H1 (cell line): ENCODE results near the gene ASXL2. TPM values are rescaled to one million over a fixed set of nuclear protein-coding genes. Genes with fewer than 3 reads are reported as not detected.

Source experiments
- CTCF ChIA-PET: fragments of 300-600 bp; sonication (Branson Sonifier 250); formaldehyde crosslinking; loops from one replicate; lab custom pipeline; 2021; ENCODE audit not compliant: partially characterized antibody; lab: Charles Lee
- POLR2A ChIA-PET: fragments of 300-600 bp; sonication (Branson Sonifier 250); formaldehyde crosslinking; loops from one replicate; lab custom pipeline; 2021; ENCODE audit warnings: inconsistent platforms; ENCODE audit not compliant: partially characterized antibody; lab: Charles Lee
- DNase-seq, 2 experiments: peaks; one replicate each; pipeline versions ENCODE4 v3.0.0 to v3.0.0-alpha.2; 2010 to 2022; ENCODE audit warnings: low spot score in 2 of 2, low read depth in 1 of 2, mixed read lengths in 1 of 2
- FAIRE-seq: peaks from 2 replicates; lab custom pipeline; 2011; peaks lifted over from hg19 to GRCh38; lab: Jason Lieb, UNC
- H2AFZ ChIP-seq: 2 replicates; pipeline ENCODE4 v1.8.1; 2012; ENCODE audit warnings: low read length, inconsistent platforms
- H2AK5ac ChIP-seq: 2 replicates; pipeline ENCODE4 v1.6.1; 2013; ENCODE audit warnings: low read depth, low read length
- H2BK120ac ChIP-seq: replicated peaks from 2 replicates; pipeline ENCODE3; 2013; ENCODE audit warnings: low read depth, low read length, inconsistent platforms
- H2BK12ac ChIP-seq: 2 replicates; pipeline ENCODE4 v1.6.1; 2013; ENCODE audit warnings: low read depth, low read length
- H2BK15ac ChIP-seq: 2 replicates; pipeline ENCODE4 v1.6.1; 2013; ENCODE audit warnings: low read length
- H2BK20ac ChIP-seq: 2 replicates; pipeline ENCODE4 v1.6.1; 2013; ENCODE audit warnings: low read length
- H2BK5ac ChIP-seq: 2 replicates; pipeline ENCODE4 v1.6.1; 2013; ENCODE audit warnings: low read depth, low read length
- H3K14ac ChIP-seq: 2 replicates; pipeline ENCODE4 v1.6.1; 2013; ENCODE audit warnings: inconsistent platforms; ENCODE audit not compliant: insufficient read length
- H3K18ac ChIP-seq: 2 replicates; pipeline ENCODE4 v1.6.1; 2013; ENCODE audit warnings: low read length; ENCODE audit errors: extremely low read depth
- H3K23ac ChIP-seq: 2 replicates; pipeline ENCODE4 v1.6.1; 2013; ENCODE audit warnings: inconsistent platforms; ENCODE audit not compliant: insufficient read length
- H3K23me2 ChIP-seq: 2 replicates; pipeline ENCODE4 v1.6.1; 2013; ENCODE audit warnings: low read depth, low read length
- H3K27ac ChIP-seq: 2 replicates; pipeline ENCODE4 v1.6.1; 2011; ENCODE audit warnings: low read depth, low read length, inconsistent platforms
- H3K27me3 ChIP-seq, 4 experiments: replicated peaks in 1 of 4; 1 replicate in 1 of 4; 2 replicates in 3 of 4; pipeline versions ENCODE4 v1.6.1 to v1.8.1; 2011 to 2013; ENCODE audit warnings: low read length in 3 of 4, mild to moderate bottlenecking in 3 of 4, inconsistent platforms in 2 of 4, mixed read lengths in 2 of 4, moderate library complexity in 1 of 4; ENCODE audit not compliant: control insufficient read depth in 3 of 4, insufficient read depth in 3 of 4; ENCODE audit errors: extremely low read depth in 1 of 4
- H3K36me3 ChIP-seq, 4 experiments: 2 replicates each; pipeline versions ENCODE4 v1.6.1 to v1.8.1; 2011 to 2013; ENCODE audit warnings: mild to moderate bottlenecking in 4 of 4, low read length in 3 of 4, moderate library complexity in 2 of 4, control low read depth in 1 of 4, inconsistent platforms in 1 of 4; ENCODE audit not compliant: insufficient read depth in 4 of 4, control insufficient read depth in 2 of 4
- H3K4ac ChIP-seq: replicated peaks from 2 replicates; pipeline ENCODE3; 2013; ENCODE audit warnings: low read length, low read depth, mixed read lengths, inconsistent platforms; ENCODE audit not compliant: insufficient read length
- H3K4me1 ChIP-seq, 4 experiments: replicated peaks in 1 of 4; 1 replicate in 1 of 4; 2 replicates in 3 of 4; pipeline versions ENCODE4 v1.6.1 to v1.8.1; 2011 to 2013; ENCODE audit warnings: low read length in 3 of 4, inconsistent platforms in 2 of 4, mixed read lengths in 1 of 4; ENCODE audit not compliant: insufficient read depth in 4 of 4, control insufficient read depth in 3 of 4
- H3K4me2 ChIP-seq, 2 experiments: 2 replicates each; pipeline versions ENCODE4 v1.6.1 to v1.8.1; 2011 to 2013; ENCODE audit warnings: low read depth in 2 of 2, low read length in 2 of 2, control low read depth in 1 of 2, inconsistent platforms in 1 of 2, mild to moderate bottlenecking in 1 of 2; ENCODE audit not compliant: insufficient read depth in 1 of 2
- H3K4me3 ChIP-seq, 4 experiments: fragments of 200-600, 300-600 bp in 1 of 4; sonication (generic), shearing (Covaris generic), sonication (Bioruptor Twin) in 1 of 4; 2 replicates each; pipeline versions ENCODE4 v1.5.1 to v1.8.1; 2011 to 2016; ENCODE audit warnings: low read length in 4 of 4, low read depth in 3 of 4, control low read depth in 2 of 4, inconsistent platforms in 2 of 4, mild to moderate bottlenecking in 2 of 4, mixed read lengths in 1 of 4, moderate library complexity in 1 of 4; ENCODE audit not compliant: insufficient read depth in 2 of 4; ENCODE audit errors: extremely low read depth in 1 of 4
- H3K56ac ChIP-seq: replicated peaks from 2 replicates; pipeline ENCODE3; 2013; ENCODE audit warnings: low read depth, mild to moderate bottlenecking, mixed read lengths, low read length, inconsistent platforms; ENCODE audit not compliant: insufficient read length
- H3K79me1 ChIP-seq: 2 replicates; pipeline ENCODE4 v1.6.1; 2013; ENCODE audit warnings: low read depth, low read length, control low read depth
- H3K79me2 ChIP-seq, 2 experiments: 2 replicates each; pipeline versions ENCODE4 v1.6.1 to v1.8.1; 2012 to 2013; ENCODE audit warnings: low read length in 2 of 2, mild to moderate bottlenecking in 2 of 2, inconsistent platforms in 1 of 2; ENCODE audit not compliant: insufficient read depth in 2 of 2, control insufficient read depth in 1 of 2
- H3K9ac ChIP-seq, 4 experiments: replicated peaks in 1 of 4; 1 replicate in 1 of 4; 2 replicates in 3 of 4; pipeline versions ENCODE4 v1.6.1 to v1.8.1; 2011 to 2013; ENCODE audit warnings: low read depth in 3 of 4, low read length in 3 of 4, control low read depth in 2 of 4, mild to moderate bottlenecking in 2 of 4, moderate library complexity in 2 of 4, inconsistent platforms in 1 of 4; ENCODE audit errors: extremely low read depth in 1 of 4
- H3K9me3 ChIP-seq, 2 experiments: 2 replicates each; pipeline versions ENCODE4 v1.6.1 to v1.8.1; 2012 to 2013; ENCODE audit warnings: mild to moderate bottlenecking in 2 of 2, moderate library complexity in 2 of 2, control low read depth in 1 of 2, inconsistent platforms in 1 of 2, low read depth in 1 of 2, low read length in 1 of 2, mixed read lengths in 1 of 2; ENCODE audit not compliant: insufficient read depth in 2 of 2
- H4K20me1 ChIP-seq, 2 experiments: replicated peaks in 1 of 2; 2 replicates each; pipeline versions ENCODE3 to v1.8.1; 2011 to 2013; ENCODE audit warnings: inconsistent platforms in 2 of 2, low read length in 2 of 2, mild to moderate bottlenecking in 1 of 2; ENCODE audit not compliant: insufficient read depth in 2 of 2, control insufficient read depth in 1 of 2
- H4K5ac ChIP-seq: 2 replicates; pipeline ENCODE4 v1.6.1; 2013; ENCODE audit warnings: low read length, low read depth, mixed read lengths, inconsistent platforms; ENCODE audit not compliant: insufficient read length
- H4K8ac ChIP-seq: 2 replicates; pipeline ENCODE4 v1.8.0; 2013; ENCODE audit warnings: mild to moderate bottlenecking, moderate library complexity, low read length, inconsistent platforms; ENCODE audit not compliant: insufficient read depth; ENCODE audit errors: extremely low read depth
- H4K91ac ChIP-seq: replicated peaks from 2 replicates; pipeline ENCODE3; 2013; ENCODE audit warnings: low read length, mixed read lengths, inconsistent platforms; ENCODE audit not compliant: insufficient read length
- CTBP2 ChIP-seq: IDR thresholded peaks from 2 replicates; pipeline ENCODE4 v1.7.0; 2011; ENCODE audit warnings: borderline replicate concordance, mild to moderate bottlenecking, moderate library complexity, mixed read lengths, low read length; ENCODE audit not compliant: insufficient read depth, insufficient read length
- EZH2 ChIP-seq: fragments of 200-600 bp; sonication (generic); IDR thresholded peaks from 2 replicates; pipeline ENCODE4 v1.7.1; 2012; ENCODE audit warnings: low read depth, mild to moderate bottlenecking, moderate library complexity, low read length, inconsistent platforms; ENCODE audit not compliant: severe bottlenecking
- HDAC6 ChIP-seq: IDR thresholded peaks from one replicate; pipeline ENCODE4 v1.7.1; 2012; ENCODE audit warnings: low read depth, mild to moderate bottlenecking, inconsistent platforms, low read length, moderate library complexity
- JUND ChIP-seq: IDR thresholded peaks from 2 replicates; pipeline ENCODE4 v1.6.1; 2011; ENCODE audit warnings: mild to moderate bottlenecking, improper control_type of control experiment, low read length
- KDM5A ChIP-seq: fragments of 200-600 bp; IDR thresholded peaks from 2 replicates; pipeline ENCODE4 v1.7.1; 2012; ENCODE audit warnings: mild to moderate bottlenecking, low read length, inconsistent platforms, mixed read lengths
- SIRT6 ChIP-seq: IDR thresholded peaks from one replicate; pipeline ENCODE4 v1.7.1; 2012; ENCODE audit warnings: low read length, inconsistent platforms
- SRF ChIP-seq: IDR thresholded peaks from 2 replicates; pipeline ENCODE4 v1.6.1; 2011; ENCODE audit warnings: mild to moderate bottlenecking, low read depth, low read length, moderate library complexity
- SUZ12 ChIP-seq: fragments of 200-600 bp; sonication (generic); IDR thresholded peaks from 2 replicates; pipeline ENCODE4 v1.6.1; 2012; ENCODE audit warnings: mild to moderate bottlenecking, inconsistent platforms, low read length, moderate library complexity, mixed read lengths
- WGBS, 2 experiments: shearing (Covaris generic) in 1 of 2; methylation state at CpG; one replicate each; pipeline versions ENCODE4 v1.1.6 to v1.1.7; 2013 to 2015; ENCODE audit warnings: low lambda C conversion rate in 2 of 2, mixed read lengths in 2 of 2, inconsistent platforms in 1 of 2, low coverage in 1 of 2, missing lambda C conversion rate in 1 of 2; ENCODE audit not compliant: insufficient replicate concordance in 2 of 2, insufficient coverage in 1 of 2, insufficient read length in 1 of 2; ENCODE audit errors: extremely low coverage in 1 of 2, missing lambda C conversion rate in 1 of 2; 5-methylcytosine and 5-hydroxymethylcytosine counted together
- polyA plus RNA-seq, 7 experiments: library from polyadenylated mRNA; depleted of rRNA in 3 of 7; stranded (reverse) in 5 of 7; unstranded in 2 of 7; fragments of >200 nt in 5 of 7; fragments of 200-250 nt in 2 of 7; gene quantifications; 1 replicate in 5 of 7; 2 replicates in 1 of 7; 4 replicates in 1 of 7; pipeline versions ENCODE4 v1.2.1 to v1.2.3, GENCODE V29; 2011 to 2013; ENCODE audit warnings: missing spikeins in 2 of 7, mixed read lengths in 2 of 7
- total RNA-seq: library from RNA; stranded (reverse); fragmentation: NEBNext Ultra II Directional; extraction: Animal tissue kit (Norgen Biotek cat#: 25700); gene quantifications from 2 replicates; pipeline ENCODE4 v1.2.1, GENCODE V29; 2021
- TF ChIP-seq, protein P1 (sequence below): IDR thresholded peaks from 2 replicates; pipeline ENCODE4 v1.6.1; 2012; ENCODE audit warnings: low read length, inconsistent platforms

Gene ASXL2
- total and polyA plus RNA-seq, 2 of the 8 experiments (the other 6 are each of a cell fraction or from before 2014, with no cell fraction given): 7.2 to 41.3 TPM

DNA sequence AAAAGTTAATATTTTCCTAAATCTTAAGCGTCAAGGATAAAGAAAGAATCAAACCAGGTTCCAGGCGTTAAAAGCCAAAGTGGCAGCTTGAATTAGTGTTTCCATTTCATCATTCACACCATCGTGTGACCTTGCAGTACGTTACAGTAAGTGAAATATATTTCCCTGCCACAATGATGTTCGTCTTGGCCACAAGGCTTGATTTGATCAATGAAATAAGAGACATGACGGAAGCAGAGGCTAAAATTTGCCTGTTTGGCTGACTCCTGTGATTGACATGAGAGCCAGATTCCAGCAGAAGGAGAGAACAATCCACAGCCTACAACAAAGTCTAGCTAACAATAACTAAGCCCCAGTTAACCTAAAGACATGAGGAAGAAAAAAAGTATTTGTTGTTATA lies 62.0 kb downstream of the ASXL2 start:
- no peak for TF ChIP-seq KDM5A
- no peak for TF ChIP-seq HDAC6
- no peak for TF ChIP-seq JUND
- no peak for TF ChIP-seq EZH2
- TF ChIP-seq, protein P1, sequence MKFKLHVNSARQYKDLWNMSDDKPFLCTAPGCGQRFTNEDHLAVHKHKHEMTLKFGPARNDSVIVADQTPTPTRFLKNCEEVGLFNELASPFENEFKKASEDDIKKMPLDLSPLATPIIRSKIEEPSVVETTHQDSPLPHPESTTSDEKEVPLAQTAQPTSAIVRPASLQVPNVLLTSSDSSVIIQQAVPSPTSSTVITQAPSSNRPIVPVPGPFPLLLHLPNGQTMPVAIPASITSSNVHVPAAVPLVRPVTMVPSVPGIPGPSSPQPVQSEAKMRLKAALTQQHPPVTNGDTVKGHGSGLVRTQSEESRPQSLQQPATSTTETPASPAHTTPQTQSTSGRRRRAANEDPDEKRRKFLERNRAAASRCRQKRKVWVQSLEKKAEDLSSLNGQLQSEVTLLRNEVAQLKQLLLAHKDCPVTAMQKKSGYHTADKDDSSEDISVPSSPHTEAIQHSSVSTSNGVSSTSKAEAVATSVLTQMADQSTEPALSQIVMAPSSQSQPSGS: no peak
- no peak for TF ChIP-seq SRF
- TF ChIP-seq CTBP2: no peak
- TF ChIP-seq SIRT6: no peak
- TF ChIP-seq SUZ12: no peak
- Histone ChIP-seq H3K14ac (no peak overlapping the region), H3K79me1 (no peaks in the 10 kb centered on the region), H2BK15ac (no peak overlapping the region), H2BK5ac (no peak overlapping the region), H3K9ac (no peak overlapping the region), H3K23me2 (no peaks in the 10 kb centered on the region), H3K23ac (no peak overlapping the region), H3K18ac (no peak overlapping the region), H3K4ac (no peak overlapping the region), H3K27me3 (no peaks in the 10 kb centered on the region), H3K4me2 (no peak overlapping the region), H4K8ac (no peak overlapping the region), H2AK5ac (no peak overlapping the region), H3K79me2 (peaks cover 0 to 31% of the 10 kb centered on the region in 2 experiments; a peak in 3 of 4 replicates), H3K4me1 (peaks cover 0 to 7% (median 2%) of the 10 kb centered on the region in 4 experiments; a peak in 4 of 7 replicates), H2BK120ac (no peak overlapping the region), H3K36me3 (no peaks in the 10 kb centered on the region; a peak in 1 of 8 replicates), H3K9me3 (no peaks in the 10 kb centered on the region), H3K4me3 (no peak overlapping the region), H3K56ac (no peak overlapping the region), H2BK20ac (no peak overlapping the region), H2BK12ac (no peak overlapping the region), H4K91ac (no peak overlapping the region), H4K20me1 (no peaks in the 10 kb centered on the region), H2AFZ (no peak overlapping the region), H3K27ac (no peak overlapping the region), H4K5ac (no peak overlapping the region)
- ChIA-PET CTCF (no interaction called here), POLR2A (no interaction called here)
- no peak for FAIRE-seq
- DNase-seq: no peak
- WGBS, 2 experiments: 89% methylated on average over 6 of the region's 6 CpGs; no CpG with 5 or more reads in 1 of the 2 experiments
